Cardiac fibroblast (primary cell): Measurements from ENCODE around the gene BPIFB1.

Experiments
- DNase-seq, 2 donors: peaks; one replicate each; pipeline versions ENCODE4 v3.0.0 to v3.0.0-alpha.2; 2010; ENCODE audit warnings: low read depth in 2 of 2
- H3K4me3 ChIP-seq, 2 donors: replicated peaks in 1 of 2; 1 replicate in 1 of 2; 2 replicates in 1 of 2; pipeline ENCODE4 v1.5.1; 2011; ENCODE audit warnings: low read depth in 2 of 2, low read length in 2 of 2, mild to moderate bottlenecking in 2 of 2, moderate library complexity in 1 of 2
- TF ChIP-seq, protein P1 (sequence below): IDR thresholded peaks from one replicate; pipeline ENCODE4 v1.5.1; 2011; ENCODE audit warnings: low read depth, mild to moderate bottlenecking, low read length, inconsistent platforms

The BPIFB1 gene

DNA sequence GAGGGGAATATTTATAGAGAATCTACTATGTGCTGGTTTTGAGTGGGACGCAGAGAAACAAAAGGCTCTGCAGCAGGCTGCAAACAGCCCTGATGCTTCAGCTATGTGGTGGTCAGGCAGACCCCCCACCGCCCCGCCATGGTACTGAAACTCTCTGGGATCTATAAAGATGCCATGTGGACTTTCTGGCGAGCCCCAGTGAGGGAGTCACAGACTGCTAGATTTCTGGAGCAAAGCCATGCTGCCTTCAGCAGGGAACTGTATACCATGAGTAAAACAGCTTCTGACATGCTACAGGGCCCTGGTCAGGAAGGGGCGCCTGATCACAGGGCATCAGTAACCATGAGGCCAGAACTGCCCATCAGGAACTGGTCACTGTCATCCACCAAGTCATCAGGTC lies 19.2 kb upstream of the BPIFB1 start:
- DNase-seq: no peak
- H3K4me3 ChIP-seq: no peak overlapping the region
- TF ChIP-seq, protein P1, sequence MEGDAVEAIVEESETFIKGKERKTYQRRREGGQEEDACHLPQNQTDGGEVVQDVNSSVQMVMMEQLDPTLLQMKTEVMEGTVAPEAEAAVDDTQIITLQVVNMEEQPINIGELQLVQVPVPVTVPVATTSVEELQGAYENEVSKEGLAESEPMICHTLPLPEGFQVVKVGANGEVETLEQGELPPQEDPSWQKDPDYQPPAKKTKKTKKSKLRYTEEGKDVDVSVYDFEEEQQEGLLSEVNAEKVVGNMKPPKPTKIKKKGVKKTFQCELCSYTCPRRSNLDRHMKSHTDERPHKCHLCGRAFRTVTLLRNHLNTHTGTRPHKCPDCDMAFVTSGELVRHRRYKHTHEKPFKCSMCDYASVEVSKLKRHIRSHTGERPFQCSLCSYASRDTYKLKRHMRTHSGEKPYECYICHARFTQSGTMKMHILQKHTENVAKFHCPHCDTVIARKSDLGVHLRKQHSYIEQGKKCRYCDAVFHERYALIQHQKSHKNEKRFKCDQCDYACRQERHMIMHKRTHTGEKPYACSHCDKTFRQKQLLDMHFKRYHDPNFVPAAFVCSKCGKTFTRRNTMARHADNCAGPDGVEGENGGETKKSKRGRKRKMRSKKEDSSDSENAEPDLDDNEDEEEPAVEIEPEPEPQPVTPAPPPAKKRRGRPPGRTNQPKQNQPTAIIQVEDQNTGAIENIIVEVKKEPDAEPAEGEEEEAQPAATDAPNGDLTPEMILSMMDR: no peak

GRCh38 chr20:33267701-33268100 lies 15.3 kb upstream of the BPIFB1 start:
- no peak for DNase-seq
- H3K4me3 ChIP-seq: no peak overlapping the region
- TF ChIP-seq, protein P1: no peak

GRCh38 chr20:33272155-33272873 lies 10.7 kb upstream of the BPIFB1 start:
- TF ChIP-seq, protein P1: no peak
- DNase-seq: no peak
- no peak overlapping the region for H3K4me3 ChIP-seq

DNA sequence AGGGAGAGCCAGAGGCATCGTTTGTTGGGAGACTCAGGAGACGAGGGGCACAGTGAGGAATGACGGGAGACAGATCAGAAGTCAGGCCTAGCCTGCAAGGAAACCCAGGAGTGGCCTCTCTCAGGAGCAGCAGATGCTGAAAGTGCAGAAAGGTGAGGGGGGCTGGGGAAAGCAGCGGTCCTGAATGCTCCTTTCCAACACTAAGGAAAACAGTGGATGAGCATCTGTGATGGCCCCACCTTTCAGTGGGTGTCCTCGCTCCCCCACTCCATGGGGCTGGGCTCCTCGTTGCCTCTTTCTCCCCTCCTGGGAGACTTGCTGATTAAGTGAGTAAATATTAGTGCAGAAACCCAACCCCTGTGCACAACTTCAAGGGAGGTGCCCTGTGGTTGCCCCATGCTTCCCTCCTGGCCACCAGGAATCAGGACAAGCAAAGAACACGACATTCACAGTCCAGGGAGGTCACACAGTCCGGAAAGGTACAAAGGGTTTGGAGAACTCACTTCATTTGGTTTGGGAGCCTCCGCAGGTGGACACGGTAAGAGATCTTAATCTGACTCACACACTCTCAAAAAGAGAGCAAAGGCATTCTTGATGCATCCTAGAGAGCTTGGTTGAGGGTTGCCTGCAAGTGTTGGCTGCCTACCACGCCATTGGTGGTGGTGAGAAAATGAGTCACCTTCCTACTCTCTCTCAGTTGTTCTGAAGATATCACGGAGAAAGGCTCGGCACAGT lies 9.7 kb upstream of the BPIFB1 start:
- no peak overlapping the region for H3K4me3 ChIP-seq
- TF ChIP-seq, protein P1: no peak
- DNase-seq: no peak

DNA sequence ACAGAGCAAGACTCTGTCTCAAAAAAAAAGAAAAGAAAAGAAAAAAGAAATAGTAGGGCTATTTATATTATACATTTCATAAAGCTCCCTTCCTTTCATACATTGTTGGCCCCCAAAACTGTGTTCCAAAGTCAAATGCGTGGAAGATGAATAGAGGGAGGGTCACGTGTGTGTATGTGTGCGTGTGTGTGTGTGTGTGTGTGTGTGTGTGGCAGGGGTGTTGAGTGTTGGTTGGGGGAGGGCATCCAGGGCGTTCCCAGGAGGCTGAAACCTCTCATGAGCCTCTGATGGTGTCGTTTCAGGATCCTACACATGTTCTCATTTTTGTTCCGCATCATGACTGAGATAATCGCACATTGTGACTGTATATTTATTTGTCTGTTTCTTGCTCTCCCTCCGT lies 7.8 kb upstream of the BPIFB1 start:
- TF ChIP-seq, protein P1: no peak
- no peak overlapping the region for H3K4me3 ChIP-seq
- DNase-seq: no peak

DNA sequence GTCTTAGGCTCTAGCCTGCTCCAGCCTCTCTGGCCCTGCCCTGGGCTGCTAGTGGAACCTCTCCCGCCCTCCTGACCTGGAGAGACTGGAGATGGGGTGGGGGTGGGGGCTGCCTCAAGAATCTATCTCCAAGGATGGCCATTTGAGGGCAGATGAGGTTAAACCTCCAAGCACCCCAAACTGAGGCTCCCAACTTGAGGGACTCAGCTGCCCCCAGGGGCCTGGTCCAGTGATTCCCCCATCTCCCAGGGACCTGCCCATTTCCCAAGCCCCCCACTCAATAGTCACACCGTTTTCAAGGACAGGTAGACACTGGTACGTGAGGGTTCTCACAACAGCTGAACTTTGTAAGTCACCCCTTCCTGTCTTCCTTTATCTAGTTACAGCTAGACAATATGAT lies 7.1 kb upstream of the BPIFB1 start:
- TF ChIP-seq, protein P1: no peak
- DNase-seq: no peak
- no peak overlapping the region for H3K4me3 ChIP-seq
